HG03108 (cell line): ENCODE results near the gene GYS1.
"Not testable (repeated sequence)": the region's sequence is repeated elsewhere in the genome, so short reads cannot be mapped to it uniquely, and the experiment has no call there.

Source experiments
- ATAC-seq: cut with Tn5 transposase; IDR thresholded peaks from one replicate; pipeline ENCODE4 v1.9.1; 2021; ENCODE audit warnings: moderate library complexity; ENCODE audit not compliant: unreplicated experiment

Gene GYS1

GRCh38 chr19:48946463-48947257 is 46.4 kb downstream of the GYS1 start:
- no peak for ATAC-seq

- no peak for ATAC-seq
Observed at GRCh38 chr19:48945817-48946216, 47.3 kb downstream of the GYS1 start.

GRCh38 chr19:48945415-48945814 is 47.7 kb downstream of the GYS1 start:
- ATAC-seq = no peak

- no peak for ATAC-seq
Observed at GRCh38 chr19:48943081-48943480, 50.0 kb downstream of the GYS1 start.

GRCh38 chr19:48940902-48941301 is 52.2 kb downstream of the GYS1 start:
- no peak for ATAC-seq

- ATAC-seq = no peak
Observed at GRCh38 chr19:48938256-48938655, 54.9 kb downstream of the GYS1 start.

GRCh38 chr19:48935864-48936263 is 57.2 kb downstream of the GYS1 start:
- no peak for ATAC-seq

- ATAC-seq = no peak
Observed at GRCh38 chr19:48934837-48935236, 58.3 kb downstream of the GYS1 start.

GRCh38 chr19:48933382-48933932 is 59.7 kb downstream of the GYS1 start, which contains the start of gene DHDH:
TSS of gene DHDH (plus strand) at chr19:48933699. CDS start at chr19:48933722, 23 bp downstream.
- ATAC-seq = peak; percentile 82

GRCh38 chr19:48928164-48929025 is 64.7 kb downstream of the GYS1 start:
- ATAC-seq = no peak

GRCh38 chr19:48927692-48928091 is 65.4 kb downstream of the GYS1 start:
- ATAC-seq = not testable (repeated sequence)

- no peak for ATAC-seq
Observed at GRCh38 chr19:48926909-48927308, 66.2 kb downstream of the GYS1 start.

- not testable (repeated sequence) for ATAC-seq
Observed at GRCh38 chr19:48925890-48926289, 67.2 kb downstream of the GYS1 start.

GRCh38 chr19:48925240-48925843 is 67.8 kb downstream of the GYS1 start:
- no peak for ATAC-seq

- no peak for ATAC-seq
Observed at GRCh38 chr19:48922548-48923490, 70.3 kb downstream of the GYS1 start.

- no peak for ATAC-seq
Observed at GRCh38 chr19:48921721-48922500, 71.2 kb downstream of the GYS1 start.

GRCh38 chr19:48920949-48921348 is 72.2 kb downstream of the GYS1 start:
- ATAC-seq = no peak

GRCh38 chr19:48919271-48919670 is 73.8 kb downstream of the GYS1 start:
- not testable (repeated sequence) for ATAC-seq

- ATAC-seq = no peak
Observed at GRCh38 chr19:48918801-48919247, 74.3 kb downstream of the GYS1 start.
